ENCODE data around the gene FAM151A.
"Not testable (repeated sequence)": the region's sequence is repeated elsewhere in the genome, so short reads cannot be mapped to it uniquely, and the experiment has no call there.

FAM151A gene

GRCh38 chr1:54636461-54637446, 13.4 kb upstream of the FAM151A start:
- not testable (repeated sequence) for DNase-seq (ENCODE audit: low spot score)

GRCh38 chr1:54635804-54636203, 12.5 kb upstream of the FAM151A start:
- not testable (repeated sequence) for DNase-seq (ENCODE audit: low spot score)

- DNase-seq (ENCODE audit: low spot score), result no peak
These were observed 3.9 kb upstream of the FAM151A start for GRCh38 chr1:54627196-54627595.

GRCh38 chr1:54624466-54625464, 1.4 kb upstream of the FAM151A start:
- no peak for DNase-seq (ENCODE audit: low spot score)

DNA sequence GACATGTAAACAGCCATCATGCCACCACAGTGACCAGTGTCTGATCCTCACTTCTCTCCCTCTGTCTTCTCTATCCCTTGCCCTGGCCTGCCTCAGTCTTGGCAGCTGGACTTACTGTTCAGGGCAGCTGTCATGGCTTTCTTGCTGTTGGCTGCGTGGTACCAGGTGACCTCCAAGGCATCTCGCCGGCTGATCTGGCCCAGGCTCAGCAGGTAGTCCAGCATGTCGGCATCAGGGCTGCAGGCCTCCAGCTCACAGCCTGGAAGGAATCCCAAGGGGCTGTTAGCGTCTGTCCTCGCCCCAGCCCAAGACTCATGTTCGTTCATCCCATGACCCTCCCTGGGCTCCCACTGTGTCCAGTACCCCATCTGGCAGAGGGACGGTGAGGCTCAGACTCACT, 3.6 kb downstream of the FAM151A start:
- DNase-seq (ENCODE audit: low spot score), result no peak

DNA sequence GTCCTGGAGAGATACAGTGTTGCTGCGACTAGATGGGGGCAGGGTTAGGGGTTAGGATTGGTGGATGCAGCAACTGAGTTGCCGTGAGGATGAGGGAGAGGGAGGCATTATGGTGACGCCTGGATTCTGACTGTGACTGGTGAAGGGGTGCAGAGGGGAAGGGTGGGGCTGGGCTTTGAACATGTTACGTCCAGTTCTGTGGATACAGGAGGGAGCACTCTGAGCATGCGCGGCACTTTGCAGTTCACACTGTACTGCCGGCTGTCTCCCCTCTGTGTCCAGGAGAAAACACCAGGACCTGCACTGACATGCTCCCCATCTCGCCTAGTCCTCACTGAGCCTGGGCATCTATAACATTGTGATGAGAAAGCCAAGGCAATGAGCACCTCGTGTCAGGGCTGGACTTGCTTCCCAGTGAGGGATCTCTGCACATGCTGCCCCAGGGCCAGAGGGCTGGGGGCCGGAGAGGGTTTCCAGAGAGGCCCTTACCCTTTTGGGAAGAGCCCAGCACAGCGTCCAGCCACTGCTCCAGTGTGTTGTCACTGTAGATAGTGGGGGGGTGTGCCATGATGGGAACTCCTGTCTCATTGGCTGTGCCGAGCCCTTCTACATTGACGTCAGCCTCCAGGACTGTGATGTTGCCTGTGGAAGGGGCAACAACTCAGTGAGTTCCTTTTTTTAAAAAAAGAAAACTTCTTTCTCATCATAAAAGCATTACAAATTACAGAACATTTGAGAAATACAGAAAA, 7.6 kb downstream of the FAM151A start:
- no peak for DNase-seq (ENCODE audit: low spot score)

DNA sequence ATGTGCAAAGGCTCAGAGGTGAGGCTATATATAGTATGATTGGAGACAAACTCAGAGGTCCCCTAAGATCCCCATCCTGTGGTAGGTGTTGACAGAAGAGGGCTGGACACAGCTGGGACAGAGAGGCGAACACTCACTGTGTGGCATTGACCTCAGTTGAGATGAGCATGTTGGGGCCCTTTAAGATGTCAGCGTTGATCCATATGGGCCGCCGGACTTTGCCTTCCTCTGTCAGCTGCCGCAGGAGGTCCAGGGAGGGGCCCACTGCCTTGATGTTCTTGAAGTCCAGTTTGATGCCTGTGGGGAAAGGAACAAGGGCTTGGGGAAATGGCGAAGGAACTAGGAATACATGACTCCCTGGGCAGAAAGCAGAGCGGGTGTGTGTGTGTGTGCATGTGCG, 8.8 kb downstream of the FAM151A start:
- no peak for DNase-seq (ENCODE audit: low spot score)

DNA sequence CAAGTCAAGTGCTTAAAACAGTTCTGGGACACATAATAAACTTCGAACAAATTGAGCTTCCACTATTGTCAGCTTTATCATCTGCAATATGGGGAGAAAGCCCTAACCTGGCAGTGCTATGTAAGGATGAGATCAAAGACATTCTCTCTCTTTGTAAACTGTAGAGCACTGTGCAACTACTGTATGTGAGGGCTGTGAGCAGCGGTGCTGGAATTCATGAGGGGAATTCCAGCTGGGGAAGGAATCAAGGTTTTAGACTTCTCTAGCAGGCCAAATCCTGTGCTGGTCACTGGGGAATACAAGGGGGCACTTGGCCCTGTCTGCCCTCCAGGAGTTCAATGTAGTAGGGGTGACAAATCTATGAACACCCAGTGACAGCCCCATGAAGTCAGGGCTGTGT, 9.3 kb downstream of the FAM151A start:
- DNase-seq (ENCODE audit: low spot score), result no peak

- DNase-seq (ENCODE audit: low spot score), result no peak
These were observed 11.7 kb downstream of the FAM151A start for GRCh38 chr1:54611621-54612020.

GRCh38 chr1:54610601-54611580, 12.4 kb downstream of the FAM151A start:
- no peak for DNase-seq (ENCODE audit: low spot score)

GRCh38 chr1:54610048-54610447, 13.3 kb downstream of the FAM151A start:
- DNase-seq (ENCODE audit: low spot score), result no peak

DNA sequence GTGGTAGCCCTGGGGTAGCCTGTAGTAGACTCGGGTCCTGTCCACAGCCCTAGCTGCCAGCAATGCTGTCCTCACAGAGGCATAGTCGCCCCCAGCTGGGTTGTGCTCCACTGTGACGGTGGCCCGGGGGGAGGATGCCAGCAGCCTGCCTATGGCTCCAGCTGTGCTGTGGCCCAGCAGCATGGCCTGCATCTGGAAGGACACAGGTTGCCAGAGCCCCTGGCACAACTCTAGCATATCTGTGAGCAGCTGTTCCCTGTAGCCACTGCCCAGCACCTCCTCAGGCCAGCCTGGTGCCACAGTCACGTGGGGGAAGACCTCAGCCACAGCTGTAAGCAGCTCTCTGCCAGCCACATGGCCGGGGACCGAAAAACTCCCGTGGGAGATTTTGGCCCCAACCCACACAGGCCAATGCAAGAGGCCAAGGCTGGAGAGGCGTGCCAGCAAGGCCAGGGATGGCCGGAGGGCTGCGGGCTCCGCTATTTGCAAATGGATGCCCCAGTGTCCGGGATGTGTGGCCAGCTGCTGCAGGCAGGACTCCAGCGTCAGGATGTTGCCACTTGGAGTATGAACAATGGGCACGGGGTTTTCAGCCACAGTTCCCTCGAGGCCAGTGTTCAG, 13.9 kb downstream of the FAM151A start:
- DNase-seq (ENCODE audit: low spot score), result no peak

DNA sequence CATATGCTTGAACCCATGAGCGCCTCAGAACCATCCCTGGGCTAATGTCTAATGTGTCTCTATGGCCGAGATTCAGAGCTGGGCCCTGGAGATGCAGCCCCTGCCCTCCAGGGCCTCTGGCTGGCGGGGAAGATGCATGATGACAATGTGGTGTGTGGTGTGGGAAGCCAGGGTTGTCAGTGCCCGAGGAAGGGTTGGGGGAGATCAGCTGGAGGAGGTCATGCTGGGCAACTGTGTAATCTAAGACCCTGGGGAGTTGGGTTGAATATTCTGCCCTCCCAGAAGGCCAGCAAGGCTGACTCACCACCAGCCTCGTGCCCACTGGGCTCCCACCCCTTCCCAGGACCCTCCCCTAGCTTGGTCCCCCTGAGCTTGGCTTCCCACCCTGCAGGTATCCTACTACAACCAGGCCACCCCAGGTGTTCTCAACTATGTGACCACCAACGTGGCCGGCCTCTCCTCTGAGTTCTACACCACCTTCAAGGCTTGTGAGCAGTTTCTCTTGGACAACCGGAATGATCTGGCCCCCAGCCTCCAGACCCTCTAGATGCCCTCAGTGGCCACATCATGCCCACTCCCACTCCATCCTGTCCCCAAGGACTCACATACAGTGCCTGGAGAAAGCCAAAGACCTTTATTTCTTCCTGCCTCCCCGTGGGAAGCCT, 14.6 kb downstream of the FAM151A start:
- no peak for DNase-seq (ENCODE audit: low spot score)

GRCh38 chr1:54607821-54608565, 15.3 kb downstream of the FAM151A start:
- DNase-seq (ENCODE audit: low spot score), result no peak

- no peak for DNase-seq (ENCODE audit: low spot score)
These were observed 16.4 kb downstream of the FAM151A start for GRCh38 chr1:54606990-54607325.

DNA sequence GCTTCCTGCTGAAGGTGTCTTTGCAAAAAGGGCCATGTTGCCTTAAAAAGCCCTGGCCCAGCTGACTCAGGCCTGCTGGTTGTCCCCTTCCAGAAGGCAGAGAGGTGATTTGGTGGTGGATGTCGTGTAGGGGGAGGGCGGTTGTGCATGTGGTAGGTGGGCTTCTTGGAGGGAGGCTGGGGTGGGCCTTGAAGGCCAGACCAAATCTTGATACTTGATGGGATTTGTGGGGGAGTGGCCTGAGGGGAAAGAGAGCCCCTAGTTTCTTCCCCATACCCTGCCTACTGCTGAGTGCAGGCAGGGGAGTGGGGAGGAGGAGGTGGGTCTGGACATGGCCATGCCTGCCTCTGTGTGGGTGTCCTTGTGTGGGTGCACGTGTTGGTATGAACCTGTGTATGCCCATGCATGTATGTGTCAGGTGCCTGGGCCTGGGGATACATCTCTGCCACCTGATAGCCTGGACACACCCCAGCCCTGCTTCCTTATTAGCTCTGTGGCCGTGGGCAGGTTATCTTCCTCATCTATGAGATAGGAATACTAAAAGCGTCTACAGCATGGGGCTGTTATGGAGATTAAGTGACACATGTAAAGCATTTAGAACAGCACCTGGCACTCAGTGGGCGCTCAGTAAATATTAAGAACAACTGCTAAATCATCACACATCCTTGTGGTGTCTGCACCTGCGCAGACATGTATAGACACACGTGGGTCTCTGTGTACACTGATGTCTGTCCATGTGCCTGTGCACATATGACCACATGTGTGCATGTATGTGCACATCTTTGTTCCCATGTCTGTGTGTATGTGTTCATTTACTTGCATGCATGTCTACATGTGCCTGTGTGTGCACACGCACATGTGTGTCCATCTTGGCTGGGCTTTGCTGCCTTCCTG, 17.0 kb downstream of the FAM151A start:
- DNase-seq (ENCODE audit: low spot score), result no peak

GRCh38 chr1:54604572-54605370, 18.6 kb downstream of the FAM151A start:
- DNase-seq (ENCODE audit: low spot score), result no peak
